B cell (primary cell): ENCODE data around the gene SPIRE1. TPM values are rescaled to one million over a fixed set of nuclear protein-coding genes. Genes with fewer than 3 reads are reported as not detected.

Source experiments
- ATAC-seq: fragments of 200-7000 bp; cut with Tn5 transposase; one replicate; pipeline ENCODE4 v1.10.0; 2021; ENCODE audit warnings: low read depth, mild to moderate bottlenecking, moderate number of reproducible peaks, moderate library complexity
- CTCF ChIA-PET: fragments of 350-600 bp; sonication (Branson Sonifier 250); formaldehyde crosslinking; loops from one replicate; lab custom pipeline; 2021; ENCODE audit warnings: antibody characterized with exemption, inconsistent platforms; lab: Charles Lee
- POLR2A ChIA-PET: fragments of 350-600 bp; sonication (Branson Sonifier 250); formaldehyde crosslinking; loops from one replicate; lab custom pipeline; 2021; ENCODE audit warnings: antibody characterized with exemption; lab: Charles Lee
- DNase-seq: peaks from one replicate; pipeline ENCODE4 v3.0.0; 2013
- H2AFZ ChIP-seq: 2 replicates; pipeline ENCODE4 v1.6.1; 2012; ENCODE audit warnings: mild to moderate bottlenecking, low read depth, low read length; ENCODE audit not compliant: insufficient read depth, poor library complexity, severe bottlenecking
- H3K27ac ChIP-seq, 2 donors: 1 replicate in 1 of 2; 2 replicates in 1 of 2; pipeline ENCODE4 v1.5.1; 2012 to 2013; ENCODE audit warnings: low read length in 2 of 2, mild to moderate bottlenecking in 2 of 2, moderate library complexity in 1 of 2
- H3K27me3 ChIP-seq, 4 experiments: fragments of 200-600 bp in 1 of 4; sonication (generic) in 1 of 4; replicated peaks in 1 of 4; 1 replicate in 2 of 4; 2 replicates in 2 of 4; pipeline versions ENCODE4 v1.6.1 to v1.7.0; 2013 to 2016; ENCODE audit warnings: low read length in 3 of 4, mild to moderate bottlenecking in 2 of 4, mixed read lengths in 1 of 4, moderate library complexity in 1 of 4; ENCODE audit not compliant: insufficient read depth in 4 of 4, control insufficient read depth in 3 of 4; ENCODE audit errors: control extremely low read depth in 1 of 4
- H3K36me3 ChIP-seq, 2 experiments: replicated peaks in 1 of 2; 1 replicate in 1 of 2; 2 replicates in 1 of 2; pipeline versions ENCODE4 v1.6.1 to v1.7.1; 2013; ENCODE audit warnings: low read length in 1 of 2; ENCODE audit not compliant: insufficient read depth in 2 of 2, control insufficient read depth in 1 of 2; ENCODE audit errors: control extremely low read depth in 1 of 2, extremely low read depth in 1 of 2
- H3K4me1 ChIP-seq, 2 donors: fragments of 200-600 bp in 1 of 2; sonication (generic) in 1 of 2; 1 replicate in 1 of 2; 2 replicates in 1 of 2; pipeline versions ENCODE4 v1.5.1 to v1.6.1; 2013 to 2017; ENCODE audit warnings: low read length in 2 of 2; ENCODE audit not compliant: control insufficient read depth in 2 of 2, insufficient read depth in 2 of 2
- H3K4me2 ChIP-seq: replicated peaks from 2 replicates; pipeline ENCODE3; 2012; ENCODE audit warnings: mild to moderate bottlenecking, low read depth, low read length; ENCODE audit not compliant: poor library complexity, severe bottlenecking
- H3K4me3 ChIP-seq, 5 experiments: fragments of 200-600 bp in 1 of 5; sonication (generic) in 1 of 5; 1 replicate in 3 of 5; 2 replicates in 2 of 5; pipeline versions ENCODE4 v1.5.1 to v1.7.0; 2011 to 2016; ENCODE audit warnings: low read length in 4 of 5, mild to moderate bottlenecking in 4 of 5, low read depth in 2 of 5, control low read depth in 1 of 5, moderate library complexity in 1 of 5; ENCODE audit not compliant: insufficient read depth in 1 of 5; ENCODE audit errors: control extremely low read depth in 1 of 5, extremely low read depth in 1 of 5
- H3K79me2 ChIP-seq: fragments of 200-600 bp; sonication (generic); one replicate; pipeline ENCODE4 v1.6.0; 2016; ENCODE audit warnings: low read length; ENCODE audit not compliant: control insufficient read depth, insufficient read depth
- H3K9ac ChIP-seq: fragments of 200-600 bp; sonication (generic); 2 replicates; pipeline ENCODE4 v1.6.1; 2017; ENCODE audit warnings: mild to moderate bottlenecking, low read length, moderate library complexity
- H3K9me3 ChIP-seq, 3 donors: one replicate each; pipeline versions ENCODE4 v1.6.1 to v1.7.1; 2013; ENCODE audit warnings: low read length in 2 of 3; ENCODE audit not compliant: control insufficient read depth in 2 of 3, insufficient read depth in 1 of 3; ENCODE audit errors: control extremely low read depth in 1 of 3
- H4K20me1 ChIP-seq: 2 replicates; pipeline ENCODE4 v1.6.0; 2012; ENCODE audit warnings: mild to moderate bottlenecking, low read length; ENCODE audit not compliant: insufficient read depth, control insufficient read depth, poor library complexity, severe bottlenecking
- H3K27ac Mint-ChIP-seq: one replicate; pipeline ENCODE4 v1.8.0; 2021; ENCODE audit warnings: mixed read lengths
- H3K27me3 Mint-ChIP-seq: one replicate; pipeline ENCODE4 v1.8.0; 2021; ENCODE audit warnings: mixed read lengths
- H3K4me1 Mint-ChIP-seq: one replicate; pipeline ENCODE4 v1.8.0; 2021; ENCODE audit warnings: mixed read lengths
- H3K4me3 Mint-ChIP-seq: one replicate; pipeline ENCODE4 v1.8.0; 2021; ENCODE audit warnings: mixed read lengths
- H3K9me3 Mint-ChIP-seq: one replicate; pipeline ENCODE4 v1.8.0; 2022; ENCODE audit warnings: mixed read lengths; ENCODE audit not compliant: insufficient read depth
- EZH2 ChIP-seq: IDR thresholded peaks from 2 replicates; pipeline ENCODE4 v1.6.1; 2012; ENCODE audit warnings: borderline replicate concordance, low read depth, mild to moderate bottlenecking, moderate library complexity, low read length; ENCODE audit not compliant: insufficient read depth, poor library complexity, severe bottlenecking
- WGBS: methylation state at CpG from one replicate; pipeline ENCODE4 v1.1.5; 2013; ENCODE audit warnings: missing lambda C conversion rate; ENCODE audit not compliant: insufficient coverage; 5-methylcytosine and 5-hydroxymethylcytosine counted together
- intact Hi-C: fragments of 100-400 bp; cut with micrococcal nuclease; formaldehyde crosslinking; loops from one replicate; pipeline ENCODE4 v1.10.0; 2022
- polyA plus RNA-seq: library from polyadenylated mRNA; depleted of rRNA; stranded (reverse); fragments of >200 nt; gene quantifications from 2 replicates; pipeline ENCODE4 v1.2.3, GENCODE V29; 2012
- total RNA-seq, 2 donors: library from RNA; stranded (reverse); fragments of 120-200 nt in 1 of 2; gene quantifications; 1 replicate in 1 of 2; 2 replicates in 1 of 2; pipeline versions ENCODE4 v1.2.3 to v1.2.4, GENCODE V29; 2013 to 2022
- TF ChIP-seq, protein P1 (sequence below): fragments of 200-600 bp; IDR thresholded peaks from one replicate; pipeline ENCODE4 v1.8.0; 2022; ENCODE audit warnings: antibody characterized with exemption, mild to moderate bottlenecking

Gene SPIRE1
- total and polyA plus RNA-seq, 2 donors (not counting 1 experiment from before 2014, with no cell fraction given) = 0.22 to 4.0 TPM

GRCh38 chr18:12701161-12701560 lies 43.3 kb upstream of the SPIRE1 start:
- H3K36me3 ChIP-seq = peaks cover 0 to 3% of the 10 kb centered on the region in 2 experiments
- H3K4me1 ChIP-seq = peaks cover 22 to 26% of the 10 kb centered on the region in 2 donors
- H2AFZ ChIP-seq = no peak overlapping the region
- TF ChIP-seq EZH2 = no peak
- TF ChIP-seq, protein P1, sequence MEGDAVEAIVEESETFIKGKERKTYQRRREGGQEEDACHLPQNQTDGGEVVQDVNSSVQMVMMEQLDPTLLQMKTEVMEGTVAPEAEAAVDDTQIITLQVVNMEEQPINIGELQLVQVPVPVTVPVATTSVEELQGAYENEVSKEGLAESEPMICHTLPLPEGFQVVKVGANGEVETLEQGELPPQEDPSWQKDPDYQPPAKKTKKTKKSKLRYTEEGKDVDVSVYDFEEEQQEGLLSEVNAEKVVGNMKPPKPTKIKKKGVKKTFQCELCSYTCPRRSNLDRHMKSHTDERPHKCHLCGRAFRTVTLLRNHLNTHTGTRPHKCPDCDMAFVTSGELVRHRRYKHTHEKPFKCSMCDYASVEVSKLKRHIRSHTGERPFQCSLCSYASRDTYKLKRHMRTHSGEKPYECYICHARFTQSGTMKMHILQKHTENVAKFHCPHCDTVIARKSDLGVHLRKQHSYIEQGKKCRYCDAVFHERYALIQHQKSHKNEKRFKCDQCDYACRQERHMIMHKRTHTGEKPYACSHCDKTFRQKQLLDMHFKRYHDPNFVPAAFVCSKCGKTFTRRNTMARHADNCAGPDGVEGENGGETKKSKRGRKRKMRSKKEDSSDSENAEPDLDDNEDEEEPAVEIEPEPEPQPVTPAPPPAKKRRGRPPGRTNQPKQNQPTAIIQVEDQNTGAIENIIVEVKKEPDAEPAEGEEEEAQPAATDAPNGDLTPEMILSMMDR = no peak
- intact Hi-C loops = loop anchor here (5.0 kb wide), 2 partner anchors 136 to 849 kb away; partner anchors contain the start of gene CHMP1B
- H3K27ac Mint-ChIP-seq = peak overlapping the region; percentile 100
- ATAC-seq = no peak
- H3K4me3 ChIP-seq = peak overlapping the region in 1 of 5 experiments; percentile 86
- H3K27ac ChIP-seq = peak overlapping the region in 1 of 2 donors; percentile 100
- no peaks in the 10 kb centered on the region for H3K27me3 ChIP-seq
- peaks cover 11% of the 10 kb centered on the region for H4K20me1 ChIP-seq
- peak overlapping the region; percentile 99 for H3K4me3 Mint-ChIP-seq
- peaks cover 69% of the 10 kb centered on the region for H3K79me2 ChIP-seq
- WGBS = no CpG with 5 or more reads among the region's 3 CpGs
- H3K9ac ChIP-seq = peak overlapping the region; percentile 95
- H3K4me1 Mint-ChIP-seq = peaks cover 37% of the 10 kb centered on the region
- ChIA-PET POLR2A (interaction anchor here (1.9 kb wide), 2 partner anchors 294 to 324 kb away, joined by 7 to 15 read pairs; partner anchors contain the start of genes AFG3L2 and PRELID3A), CTCF (interaction anchor here (0.7 to 1.2 kb wide), 4 partner anchors 18 to 310 kb away, joined by 3 to 4 read pairs (median 4); no protein-coding TSS in a partner anchor)
- peak overlapping the region; percentile 85 for H3K4me2 ChIP-seq
- no peaks in the 10 kb centered on the region for H3K9me3 Mint-ChIP-seq
- H3K9me3 ChIP-seq = no peaks in the 10 kb centered on the region
- H3K27me3 Mint-ChIP-seq = no peaks in the 10 kb centered on the region
- DNase-seq = peak; percentile 8

GRCh38 chr18:12699747-12700146 lies 41.8 kb upstream of the SPIRE1 start:
- intact Hi-C loops = loop anchor here (5.0 kb wide), 2 partner anchors 138 to 847 kb away; partner anchors contain the start of gene CHMP1B
- CTCF ChIA-PET = no interaction called here
- no CpG with 5 or more reads among the region's 2 CpGs for WGBS

More at GRCh38 chr18:12699747-12700146, 41.8 kb upstream of the SPIRE1 start:
- H3K4me1 Mint-ChIP-seq = peaks cover 28% of the 10 kb centered on the region
- H3K9ac ChIP-seq = no peak overlapping the region
- DNase-seq (no peak), ATAC-seq (no peak)
- H3K27me3 ChIP-seq = no peaks in the 10 kb centered on the region
- no peaks in the 10 kb centered on the region for H3K36me3 ChIP-seq
- no peaks in the 10 kb centered on the region for H3K9me3 Mint-ChIP-seq
- no peak overlapping the region for H3K27ac ChIP-seq
- no peak overlapping the region for H3K4me3 Mint-ChIP-seq
- POLR2A ChIA-PET = no interaction called here
- H4K20me1 ChIP-seq = no peaks in the 10 kb centered on the region
- no peak overlapping the region for H3K27ac Mint-ChIP-seq
- no peaks in the 10 kb centered on the region for H3K27me3 Mint-ChIP-seq
- no peak overlapping the region for H2AFZ ChIP-seq
- TF ChIP-seq EZH2 = no peak
- TF ChIP-seq, protein P1 = no peak
- H3K9me3 ChIP-seq = no peaks in the 10 kb centered on the region
- no peak overlapping the region for H3K4me2 ChIP-seq
- H3K4me1 ChIP-seq = peaks cover 21 to 26% of the 10 kb centered on the region in 2 donors
- peaks cover 57% of the 10 kb centered on the region for H3K79me2 ChIP-seq
- H3K4me3 ChIP-seq = no peak overlapping the region
